Stomach (tissue), 4 donors: ENCODE data around the gene GAS6.

Experiments used
- EP300 ChIP-seq: sonication (generic); formaldehyde crosslinking; IDR thresholded peaks from one replicate; pipeline ENCODE4 v1.6.1; 2017; ENCODE audit warnings: antibody characterized with exemption
- TF ChIP-seq, protein P1 (sequence below), 7 experiments: fragments of 450-650 bp in 4 of 7; fragments of 200-600 bp in 3 of 7; sonication (generic) in 3 of 7; IDR thresholded peaks; one replicate each; pipeline ENCODE4 v1.5.1; 2016 to 2019; ENCODE audit warnings: antibody characterized with exemption in 7 of 7, control low read depth in 2 of 7, mild to moderate bottlenecking in 1 of 7

- TF ChIP-seq, protein P1, sequence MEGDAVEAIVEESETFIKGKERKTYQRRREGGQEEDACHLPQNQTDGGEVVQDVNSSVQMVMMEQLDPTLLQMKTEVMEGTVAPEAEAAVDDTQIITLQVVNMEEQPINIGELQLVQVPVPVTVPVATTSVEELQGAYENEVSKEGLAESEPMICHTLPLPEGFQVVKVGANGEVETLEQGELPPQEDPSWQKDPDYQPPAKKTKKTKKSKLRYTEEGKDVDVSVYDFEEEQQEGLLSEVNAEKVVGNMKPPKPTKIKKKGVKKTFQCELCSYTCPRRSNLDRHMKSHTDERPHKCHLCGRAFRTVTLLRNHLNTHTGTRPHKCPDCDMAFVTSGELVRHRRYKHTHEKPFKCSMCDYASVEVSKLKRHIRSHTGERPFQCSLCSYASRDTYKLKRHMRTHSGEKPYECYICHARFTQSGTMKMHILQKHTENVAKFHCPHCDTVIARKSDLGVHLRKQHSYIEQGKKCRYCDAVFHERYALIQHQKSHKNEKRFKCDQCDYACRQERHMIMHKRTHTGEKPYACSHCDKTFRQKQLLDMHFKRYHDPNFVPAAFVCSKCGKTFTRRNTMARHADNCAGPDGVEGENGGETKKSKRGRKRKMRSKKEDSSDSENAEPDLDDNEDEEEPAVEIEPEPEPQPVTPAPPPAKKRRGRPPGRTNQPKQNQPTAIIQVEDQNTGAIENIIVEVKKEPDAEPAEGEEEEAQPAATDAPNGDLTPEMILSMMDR (IDR thresholded peaks at IDR 0.05), result no peak
- TF ChIP-seq EP300, result no peak
These were observed 69.8 kb downstream of the GAS6 start for GRCh38 chr13:113794086-113794485.
